Ectodermal cell (in vitro differentiated cells): ENCODE measurements around the gene TFAP2D.

Source experiments
- H3K27ac ChIP-seq: 2 replicates; pipeline ENCODE4 v1.7.0; 2013; ENCODE audit warnings: mild to moderate bottlenecking, low read depth, low read length; ENCODE audit not compliant: insufficient read depth, poor library complexity, severe bottlenecking
- H3K27me3 ChIP-seq: 2 replicates; pipeline ENCODE4 v1.7.0; 2013; ENCODE audit warnings: mild to moderate bottlenecking, low read length; ENCODE audit not compliant: insufficient read depth, control insufficient read depth, poor library complexity, severe bottlenecking
- H3K36me3 ChIP-seq: one replicate; pipeline ENCODE4 v1.7.0; 2013; ENCODE audit warnings: low read length; ENCODE audit not compliant: control insufficient read depth, insufficient read depth
- H3K4me1 ChIP-seq: one replicate; pipeline ENCODE4 v1.7.0; 2013; ENCODE audit warnings: low read length; ENCODE audit not compliant: control insufficient read depth, insufficient read depth
- H3K4me3 ChIP-seq: 2 replicates; pipeline ENCODE4 v1.7.0; 2013; ENCODE audit warnings: low read depth, low read length, control low read depth; ENCODE audit not compliant: insufficient read depth
- H3K9me3 ChIP-seq: 2 replicates; pipeline ENCODE4 v1.7.0; 2013; ENCODE audit warnings: mild to moderate bottlenecking, low read length, moderate library complexity; ENCODE audit not compliant: control insufficient read depth
- WGBS, 2 experiments: methylation state at CpG; one replicate each; pipeline ENCODE4 v1.1.7; 2013; ENCODE audit warnings: missing lambda C conversion rate in 2 of 2; 5-methylcytosine and 5-hydroxymethylcytosine counted together

TFAP2D gene

DNA sequence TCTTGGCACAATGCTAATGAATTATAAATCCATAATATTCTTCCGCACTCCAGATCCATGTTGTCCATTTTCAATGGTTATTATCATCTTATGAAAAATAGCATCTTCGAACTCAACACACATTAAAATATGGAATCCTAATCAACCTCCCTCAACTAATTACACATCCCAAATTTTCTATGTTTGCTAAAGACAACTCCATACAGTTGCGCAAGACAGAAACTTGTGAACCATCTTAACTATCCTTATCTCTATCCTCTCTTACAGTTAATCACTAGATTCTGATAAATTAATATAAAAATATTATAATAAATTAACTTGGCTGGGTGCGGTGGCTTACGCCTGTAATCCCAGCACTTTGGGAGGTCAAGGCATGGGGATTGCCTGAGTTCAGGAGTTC lies 67.1 kb downstream of the TFAP2D start:
- Histone ChIP-seq H3K27ac (no peak overlapping the region), H3K4me3 (no peak overlapping the region), H3K9me3 (no peaks in the 10 kb centered on the region), H3K27me3 (no peaks in the 10 kb centered on the region), H3K4me1 (no peaks in the 10 kb centered on the region), H3K36me3 (no peaks in the 10 kb centered on the region)
- whole genome bisulfite sequencing, 2 experiments, result 90 to 97% methylated on average over 4 to 5 of the region's 5 CpGs

DNA sequence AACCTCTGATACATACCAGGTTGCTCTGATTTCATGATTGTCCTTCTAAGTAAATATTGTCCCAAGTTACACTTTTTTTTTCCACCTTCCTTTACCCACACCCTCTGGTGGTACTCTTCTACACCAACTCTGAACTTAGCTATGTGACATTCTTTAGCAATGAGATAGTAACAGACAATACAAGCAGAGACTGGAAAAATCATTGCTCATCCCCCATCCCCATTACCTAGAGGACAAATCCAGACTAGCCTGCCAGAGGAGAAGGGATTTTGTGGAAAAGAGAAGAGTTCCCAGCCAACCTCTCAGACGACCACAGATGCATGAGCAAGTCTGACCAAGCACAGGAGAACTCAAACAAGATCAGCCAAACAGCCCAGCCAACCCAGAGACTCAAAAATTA lies 72.6 kb downstream of the TFAP2D start:
- H3K4me1 ChIP-seq, result no peaks in the 10 kb centered on the region
- no peaks in the 10 kb centered on the region for H3K27me3 ChIP-seq
- H3K36me3 ChIP-seq, result no peaks in the 10 kb centered on the region
- WGBS, 2 experiments, result 80% methylated on average over 1 of the region's 1 CpG
- H3K27ac ChIP-seq, result no peak overlapping the region
- no peak overlapping the region for H3K4me3 ChIP-seq
- H3K9me3 ChIP-seq, result no peaks in the 10 kb centered on the region

DNA sequence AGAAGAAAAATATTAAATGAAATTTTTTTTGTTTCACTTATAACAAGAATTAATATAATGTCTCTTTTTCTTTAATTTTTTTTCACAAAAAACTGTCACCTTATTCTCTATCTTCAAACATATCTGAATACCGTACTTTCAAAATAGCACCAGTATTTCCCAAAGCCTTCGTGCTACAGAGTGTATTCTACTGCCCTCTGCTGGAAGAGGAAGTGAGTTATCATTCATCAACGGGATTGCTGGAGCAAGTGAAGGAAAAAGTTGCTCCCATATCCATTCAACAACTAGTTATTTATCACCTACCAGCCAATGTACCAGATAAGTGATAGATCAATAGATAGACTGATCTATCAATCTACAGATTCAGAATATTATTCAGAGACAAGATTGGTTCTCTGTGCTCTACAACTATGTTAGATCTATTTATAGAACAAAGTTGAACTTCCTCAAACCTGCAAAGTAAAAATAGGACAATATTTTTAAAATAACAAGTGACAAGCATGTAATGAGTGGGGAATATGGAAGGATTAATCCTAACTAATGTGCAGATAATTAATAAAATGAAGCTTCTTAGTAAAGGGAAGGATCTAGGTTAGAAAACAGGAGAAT lies 78.7 kb downstream of the TFAP2D start:
- H3K36me3 ChIP-seq, result no peaks in the 10 kb centered on the region
- 10 to 14% methylated on average over 2 to 3 of the region's 3 CpGs for WGBS, 2 experiments
- no peak overlapping the region for H3K4me3 ChIP-seq
- H3K27ac ChIP-seq, result no peak overlapping the region
- no peaks in the 10 kb centered on the region for H3K4me1 ChIP-seq
- H3K9me3 ChIP-seq, result no peaks in the 10 kb centered on the region
- peaks cover 7% of the 10 kb centered on the region for H3K27me3 ChIP-seq

DNA sequence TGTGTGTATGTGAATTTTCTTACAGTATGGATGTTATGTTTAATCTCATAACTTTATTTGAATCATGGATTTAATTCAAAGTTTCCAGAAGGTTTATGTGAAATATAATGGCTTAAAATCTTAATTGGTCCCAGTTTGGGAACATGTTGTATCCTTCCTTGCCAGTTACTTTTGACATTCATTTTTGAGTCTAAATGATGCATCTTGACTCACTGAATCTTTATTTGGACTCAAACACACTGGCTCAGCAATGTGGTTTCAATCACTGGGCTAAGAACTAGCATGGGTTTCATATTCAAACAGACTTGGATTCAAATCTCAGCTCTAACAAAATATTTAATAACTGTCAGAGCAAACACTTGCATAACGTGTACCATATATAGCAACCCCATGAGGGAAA lies 79.4 kb downstream of the TFAP2D start:
- WGBS, 2 experiments, result 67 to 75% methylated on average over 1 of the region's 1 CpG

DNA sequence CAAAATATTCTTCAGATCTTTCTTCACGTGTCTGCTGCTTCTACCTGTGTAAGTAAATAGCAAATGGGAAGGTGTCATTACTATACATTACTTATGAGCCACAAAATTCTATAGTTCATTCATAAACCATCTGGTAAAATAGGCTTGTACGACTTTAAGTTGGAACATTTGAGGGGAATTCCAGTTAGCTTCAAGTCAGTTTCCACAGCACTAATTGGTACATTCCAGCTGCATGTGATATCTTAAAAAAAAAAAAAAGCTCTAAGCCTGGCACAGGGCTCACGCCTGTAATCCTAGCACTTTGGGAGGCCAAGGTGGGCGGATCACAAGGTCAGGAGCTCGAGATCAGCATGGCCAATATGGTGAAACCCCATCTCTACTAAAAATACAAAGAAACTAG lies 82.2 kb downstream of the TFAP2D start:
- H3K4me1 ChIP-seq, result no peaks in the 10 kb centered on the region
- H3K4me3 ChIP-seq, result no peak overlapping the region
- peaks cover 7% of the 10 kb centered on the region for H3K27me3 ChIP-seq
- H3K27ac ChIP-seq, result no peak overlapping the region
- no peaks in the 10 kb centered on the region for H3K36me3 ChIP-seq
- 76 to 80% methylated on average over 4 to 5 of the region's 5 CpGs for WGBS, 2 experiments
- H3K9me3 ChIP-seq, result no peaks in the 10 kb centered on the region

More for the DNA sequence above, 79.4 kb downstream of the TFAP2D start:
- no peak overlapping the region for H3K27ac ChIP-seq
- no peaks in the 10 kb centered on the region for H3K36me3 ChIP-seq
- no peak overlapping the region for H3K4me3 ChIP-seq
- H3K9me3 ChIP-seq, result no peaks in the 10 kb centered on the region
- H3K4me1 ChIP-seq, result no peaks in the 10 kb centered on the region
- H3K27me3 ChIP-seq, result peaks cover 7% of the 10 kb centered on the region

DNA sequence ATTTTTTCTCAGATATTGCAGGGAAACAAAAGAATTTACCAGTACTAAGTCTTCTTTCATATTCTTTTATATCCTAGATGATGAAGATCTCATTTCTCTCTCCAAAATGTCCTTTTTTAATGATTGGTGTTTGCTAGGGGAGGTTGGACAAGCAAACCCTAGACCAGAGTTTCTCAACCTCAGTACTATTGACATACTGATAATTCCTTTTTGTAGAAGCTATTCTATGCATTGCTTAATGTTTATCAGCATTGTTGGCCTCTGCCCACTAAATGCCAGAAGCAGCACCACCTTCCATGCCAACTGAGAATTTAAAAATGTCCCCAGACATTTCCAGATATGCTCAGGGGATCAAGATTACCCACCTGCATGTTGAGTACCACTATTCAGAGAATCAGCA lies 91.0 kb downstream of the TFAP2D start:
- no peaks in the 10 kb centered on the region for H3K4me1 ChIP-seq
- no peaks in the 10 kb centered on the region for H3K27me3 ChIP-seq
- no peak overlapping the region for H3K4me3 ChIP-seq
- H3K36me3 ChIP-seq, result no peaks in the 10 kb centered on the region
- H3K9me3 ChIP-seq, result no peaks in the 10 kb centered on the region
- no peak overlapping the region for H3K27ac ChIP-seq

DNA sequence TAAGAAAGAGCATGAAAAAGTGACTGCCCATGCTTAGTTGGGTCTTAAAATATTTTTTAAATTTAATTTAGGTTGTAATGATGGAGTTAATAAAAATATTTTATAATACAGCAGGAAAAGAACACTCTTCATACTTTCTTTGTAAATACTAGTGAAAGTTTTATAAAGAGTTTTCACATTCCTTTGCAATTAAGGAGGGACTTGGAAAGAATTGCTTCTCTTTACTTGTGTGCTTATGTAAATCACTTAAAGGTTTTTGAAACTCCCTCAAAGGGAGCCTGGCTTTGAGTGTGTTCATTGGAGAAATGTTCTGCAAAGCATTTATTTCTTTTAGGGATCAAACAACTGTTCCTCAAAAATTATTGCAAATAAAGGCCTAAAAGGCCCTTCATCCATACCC lies 93.7 kb downstream of the TFAP2D start:
- Histone ChIP-seq H3K27ac (no peak overlapping the region), H3K9me3 (no peaks in the 10 kb centered on the region), H3K4me3 (no peak overlapping the region), H3K27me3 (no peaks in the 10 kb centered on the region), H3K36me3 (no peaks in the 10 kb centered on the region), H3K4me1 (no peaks in the 10 kb centered on the region)

DNA sequence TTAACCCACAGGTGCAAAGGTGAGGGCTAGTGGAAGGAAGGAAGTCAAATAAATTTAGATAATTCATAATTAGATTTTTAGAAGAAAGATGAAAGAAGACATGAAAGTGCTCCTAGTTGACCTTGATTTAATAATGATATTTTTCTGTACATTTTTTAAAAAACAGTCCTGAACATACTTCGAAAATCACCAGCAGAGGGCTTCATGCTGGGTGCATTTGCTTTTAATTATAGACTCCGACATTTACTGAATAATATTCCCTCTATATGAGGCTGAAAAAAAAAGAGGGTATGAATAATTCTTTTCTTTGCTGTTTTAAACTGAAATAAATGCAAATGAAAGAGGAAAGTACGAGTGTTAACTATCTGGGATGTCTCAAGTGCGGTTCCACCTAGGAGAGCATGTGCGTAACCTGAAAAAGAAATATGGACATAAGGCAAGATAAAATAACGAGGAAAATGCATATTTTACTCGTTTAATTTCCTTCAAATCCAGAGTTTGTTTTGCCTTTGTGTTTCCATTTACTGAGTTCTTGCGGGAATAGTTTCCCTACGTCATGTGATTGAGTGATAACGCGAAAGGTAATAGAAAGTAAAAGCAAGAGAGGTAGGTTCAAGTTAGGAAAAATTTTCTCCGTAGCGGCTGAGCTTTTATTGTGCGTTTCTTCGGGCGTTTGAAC lies 102.2 kb downstream of the TFAP2D start:
- no peaks in the 10 kb centered on the region for H3K36me3 ChIP-seq
- no peak overlapping the region for H3K27ac ChIP-seq
- peaks cover 11% of the 10 kb centered on the region for H3K4me1 ChIP-seq
- WGBS, 2 experiments, result 12 to 18% methylated on average over 14 to 16 of the region's 16 CpGs
- peaks cover 72% of the 10 kb centered on the region for H3K27me3 ChIP-seq
- H3K9me3 ChIP-seq, result no peaks in the 10 kb centered on the region
- peak overlapping the region; percentile 18 for H3K4me3 ChIP-seq

DNA sequence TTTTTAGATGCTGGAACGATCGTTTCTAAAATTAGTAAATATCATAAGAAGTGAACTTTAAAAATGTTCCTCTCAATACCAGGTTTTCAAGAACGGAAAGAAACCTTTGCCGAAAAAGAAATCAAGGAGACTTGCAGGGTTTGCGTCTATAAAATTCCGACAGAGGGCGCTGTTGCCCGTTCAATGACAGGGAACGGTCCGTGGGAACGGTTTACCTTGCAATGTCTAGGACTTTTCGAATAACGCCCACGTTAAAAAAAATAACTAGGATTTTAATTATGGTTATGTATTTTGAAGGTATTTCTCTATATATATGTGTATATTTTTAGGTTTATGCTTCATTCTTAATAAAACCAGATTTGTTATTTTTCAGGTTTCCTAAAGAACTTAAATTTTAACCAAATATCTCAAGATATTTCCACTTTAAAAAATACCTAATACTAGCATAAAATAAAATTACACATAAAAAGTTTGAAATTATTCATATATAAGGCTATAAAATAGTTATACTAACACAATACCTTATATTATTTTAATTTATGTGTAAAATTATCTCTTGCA lies 102.9 kb downstream of the TFAP2D start:
- Histone ChIP-seq H3K27ac (no peak overlapping the region), H3K4me1 (peaks cover 11% of the 10 kb centered on the region), H3K4me3 (peak overlapping the region; percentile 18), H3K9me3 (no peaks in the 10 kb centered on the region), H3K36me3 (no peaks in the 10 kb centered on the region), H3K27me3 (peaks cover 78% of the 10 kb centered on the region)
- 0 to 4% methylated on average over 9 to 14 of the region's 14 CpGs for WGBS, 2 experiments

DNA sequence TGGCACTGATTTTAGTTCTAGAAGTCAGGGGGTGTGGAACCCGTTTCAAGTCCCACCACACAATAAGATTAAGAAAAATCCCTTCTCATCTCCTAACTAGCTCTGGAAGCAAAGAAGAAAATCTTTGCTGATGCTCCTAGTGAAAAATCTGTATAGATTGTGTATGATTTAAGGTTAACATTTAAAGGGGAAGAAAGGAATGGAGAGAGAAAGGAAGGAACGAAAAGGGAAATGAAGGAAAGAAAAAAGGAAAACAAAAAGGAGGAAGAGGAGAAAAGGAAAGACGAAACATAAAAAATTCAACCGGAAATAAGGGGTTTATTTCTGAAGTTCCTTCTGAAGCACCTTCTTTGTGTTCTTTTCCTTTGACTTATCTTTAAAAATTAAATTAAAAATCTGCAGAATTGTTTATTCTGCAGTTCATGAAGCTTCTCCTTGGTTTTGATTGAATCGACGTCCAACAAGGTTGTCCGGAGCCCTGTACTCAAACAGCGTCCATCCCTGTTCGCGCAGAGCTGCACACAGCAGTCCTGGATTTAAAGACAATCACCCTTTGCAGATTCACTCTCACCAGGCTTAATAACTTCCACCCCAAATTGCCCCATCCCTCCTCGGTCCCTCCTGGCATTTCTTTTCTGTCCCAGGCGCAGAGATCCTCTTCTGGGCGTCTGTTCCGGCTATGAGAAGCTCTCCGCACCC lies 103.8 kb downstream of the TFAP2D start:
- Histone ChIP-seq H3K36me3 (no peaks in the 10 kb centered on the region), H3K9me3 (no peaks in the 10 kb centered on the region), H3K27me3 (peaks cover 87% of the 10 kb centered on the region), H3K4me1 (peaks cover 13% of the 10 kb centered on the region), H3K4me3 (no peak overlapping the region), H3K27ac (no peak overlapping the region)
- WGBS, 2 experiments, result 6 to 10% methylated on average over 14 of the region's 15 CpGs
